Central memory CD8-positive, alpha-beta T cell (primary cell): ENCODE data around the gene SETD1A.
A peak's percentile ranks its signal among the peaks of the same experiment; 100 is the strongest.
"Not testable (repeated sequence)": the region's sequence is repeated elsewhere in the genome, so short reads cannot be mapped to it uniquely, and the experiment has no call there.

Experiments used
- ATAC-seq: fragments of 150-1000 bp; cut with Tn5 transposase; replicated peaks from 2 replicates; pipeline ENCODE4 v1.10.0; 2022; ENCODE audit warnings: mild to moderate bottlenecking, moderate FRiP score, moderate number of reproducible peaks; ENCODE audit not compliant: poor library complexity, severe bottlenecking; ENCODE audit errors: extremely low read depth
- DNase-seq, 2 donors: peaks; one replicate each; pipeline ENCODE4 v3.0.0; 2021; ENCODE audit warnings: low spot score in 2 of 2
- H3K27ac Mint-ChIP-seq: one replicate; pipeline ENCODE4 v1.8.0; 2022; ENCODE audit warnings: low read depth, mild to moderate bottlenecking, moderate library complexity, mixed read lengths
- H3K27me3 Mint-ChIP-seq: one replicate; pipeline ENCODE4 v1.8.0; 2022; ENCODE audit warnings: mixed read lengths
- H3K36me3 Mint-ChIP-seq: one replicate; pipeline ENCODE4 v1.8.0; 2022; ENCODE audit warnings: mild to moderate bottlenecking, moderate library complexity, mixed read lengths; ENCODE audit not compliant: insufficient read depth
- H3K4me1 Mint-ChIP-seq: one replicate; pipeline ENCODE4 v1.8.0; 2022; ENCODE audit warnings: mixed read lengths
- H3K4me3 Mint-ChIP-seq: one replicate; pipeline ENCODE4 v1.8.0; 2022; ENCODE audit warnings: mild to moderate bottlenecking, moderate library complexity, mixed read lengths
- H3K9me3 Mint-ChIP-seq: one replicate; pipeline ENCODE4 v1.8.0; 2022; ENCODE audit warnings: mixed read lengths

Gene SETD1A

GRCh38 chr16:30937692-30938091 is 19.9 kb upstream of the SETD1A start:
- no peak for ATAC-seq
- H3K36me3 Mint-ChIP-seq = peaks cover 3% of the 10 kb centered on the region
- no peak overlapping the region for H3K4me3 Mint-ChIP-seq
- H3K4me1 Mint-ChIP-seq = peaks cover 32% of the 10 kb centered on the region
- DNase-seq = no peak
- no peaks in the 10 kb centered on the region for H3K9me3 Mint-ChIP-seq
- H3K27ac Mint-ChIP-seq = peak overlapping the region; percentile 75
- H3K27me3 Mint-ChIP-seq = no peaks in the 10 kb centered on the region

GRCh38 chr16:30939571-30939970 is 18.0 kb upstream of the SETD1A start:
- H3K36me3 Mint-ChIP-seq = not testable (repeated sequence)
- H3K4me1 Mint-ChIP-seq = peaks cover 33% of the 10 kb centered on the region

GRCh38 chr16:30941600-30942425 is 15.7 kb upstream of the SETD1A start:
- DNase-seq (peak; percentile 49 to 51), ATAC-seq (peak; percentile 92)
- Mint-ChIP-seq H3K27me3 (no peaks in the 10 kb centered on the region), H3K4me3 (peak overlapping the region; percentile 54), H3K4me1 (peaks cover 31% of the 10 kb centered on the region), H3K36me3 (peaks cover 6% of the 10 kb centered on the region), H3K9me3 (no peaks in the 10 kb centered on the region), H3K27ac (peak overlapping the region; percentile 89)

More at GRCh38 chr16:30939571-30939970, 18.0 kb upstream of the SETD1A start:
- ATAC-seq, H3K27ac Mint-ChIP-seq, H3K27me3 Mint-ChIP-seq, H3K4me3 Mint-ChIP-seq, DNase-seq, H3K9me3 Mint-ChIP-seq: not testable (repeated sequence)

- Mint-ChIP-seq H3K4me1 (peaks cover 31% of the 10 kb centered on the region), H3K36me3 (peaks cover 6% of the 10 kb centered on the region), H3K27me3 (no peaks in the 10 kb centered on the region), H3K4me3 (peak overlapping the region; percentile 54), H3K27ac (peak overlapping the region; percentile 89), H3K9me3 (no peaks in the 10 kb centered on the region)
- ATAC-seq (no peak), DNase-seq (no peak)
Measured at GRCh38 chr16:30942426-30942806, 15.1 kb upstream of the SETD1A start.

GRCh38 chr16:30944352-30944751 is 13.2 kb upstream of the SETD1A start:
- H3K4me1 Mint-ChIP-seq = peaks cover 25% of the 10 kb centered on the region
- no peak overlapping the region for H3K4me3 Mint-ChIP-seq
- ATAC-seq (no peak), DNase-seq (no peak)
- peaks cover 6% of the 10 kb centered on the region for H3K36me3 Mint-ChIP-seq
- no peak overlapping the region for H3K27ac Mint-ChIP-seq
- H3K27me3 Mint-ChIP-seq = no peaks in the 10 kb centered on the region
- no peaks in the 10 kb centered on the region for H3K9me3 Mint-ChIP-seq

GRCh38 chr16:30946671-30947540 is 10.6 kb upstream of the SETD1A start:
- ATAC-seq = no peak
- DNase-seq = no peak
- Mint-ChIP-seq H3K9me3 (no peaks in the 10 kb centered on the region), H3K36me3 (peaks cover 3% of the 10 kb centered on the region), H3K4me3 (no peak overlapping the region), H3K27ac (no peak overlapping the region), H3K27me3 (no peaks in the 10 kb centered on the region), H3K4me1 (peaks cover 30% of the 10 kb centered on the region)

- Mint-ChIP-seq H3K27me3 (no peaks in the 10 kb centered on the region), H3K9me3 (no peaks in the 10 kb centered on the region), H3K27ac (no peak overlapping the region), H3K4me3 (peak overlapping the region; percentile 6), H3K36me3 (peaks cover 3% of the 10 kb centered on the region), H3K4me1 (peaks cover 25% of the 10 kb centered on the region)
- DNase-seq (no peak), ATAC-seq (no peak)
Measured at GRCh38 chr16:30947541-30947858, 10.1 kb upstream of the SETD1A start.

GRCh38 chr16:30947859-30948666 is 9.5 kb upstream of the SETD1A start:
- H3K4me1 Mint-ChIP-seq = peaks cover 20% of the 10 kb centered on the region
- H3K36me3 Mint-ChIP-seq = peaks cover 3% of the 10 kb centered on the region
- ATAC-seq (no peak), DNase-seq (no peak)
- no peak overlapping the region for H3K27ac Mint-ChIP-seq
- no peaks in the 10 kb centered on the region for H3K27me3 Mint-ChIP-seq
- H3K9me3 Mint-ChIP-seq = no peaks in the 10 kb centered on the region
- H3K4me3 Mint-ChIP-seq = peak overlapping the region; percentile 87

- no peaks in the 10 kb centered on the region for H3K27me3 Mint-ChIP-seq
- peaks cover 3% of the 10 kb centered on the region for H3K36me3 Mint-ChIP-seq
- no peaks in the 10 kb centered on the region for H3K9me3 Mint-ChIP-seq
- DNase-seq (no peak), ATAC-seq (peak; percentile 53)
- H3K27ac Mint-ChIP-seq = peak within 1 kb of the TSS; percentile 94
- H3K4me1 Mint-ChIP-seq = peaks cover 27% of the 10 kb centered on the region
- H3K4me3 Mint-ChIP-seq = peak within 1 kb of the TSS; percentile 87
Measured at GRCh38 chr16:30948667-30949649, 8.6 kb upstream of the SETD1A start, which contains the start of gene ORAI3. ORAI3 (plus strand) TSS chr16:30949068; CDS start chr16:30949290, 222 bp downstream.

GRCh38 chr16:30949650-30950515 is 7.7 kb upstream of the SETD1A start:
- ATAC-seq (peak; percentile 12), DNase-seq (no peak)
- Mint-ChIP-seq H3K36me3 (peaks cover 2% of the 10 kb centered on the region), H3K27me3 (no peaks in the 10 kb centered on the region), H3K4me3 (peak overlapping the region; percentile 87), H3K4me1 (peaks cover 27% of the 10 kb centered on the region), H3K9me3 (no peaks in the 10 kb centered on the region), H3K27ac (peak overlapping the region; percentile 94)
